Stimulated activated CD4-positive, alpha-beta T cell treated with anti-CD3 and anti-CD28 coated beads, Interleukin-1b, Interleukin-23, amount 100 ng/mL, for 48 hours (primary cell): Measurements from ENCODE around the gene MTUS2.

Experiments used
- DNase-seq: peaks from one replicate; pipeline ENCODE4 v3.0.0-alpha.2; 2020

MTUS2 gene

GRCh38 chr13:29039212-29039611, 219.1 kb downstream of the MTUS2 start:
- DNase-seq, result no peak

GRCh38 chr13:29046588-29046987, 226.4 kb downstream of the MTUS2 start:
- DNase-seq, result no peak

GRCh38 chr13:29049524-29049923, 229.4 kb downstream of the MTUS2 start:
- DNase-seq, result no peak

GRCh38 chr13:29050719-29051118, 230.6 kb downstream of the MTUS2 start:
- no peak for DNase-seq

- no peak for DNase-seq
Measured at GRCh38 chr13:29059800-29060199, 239.7 kb downstream of the MTUS2 start.

GRCh38 chr13:29065142-29065541, 245.0 kb downstream of the MTUS2 start:
- DNase-seq, result no peak

- DNase-seq, result no peak
Measured at GRCh38 chr13:29067306-29067945, 247.3 kb downstream of the MTUS2 start.

GRCh38 chr13:29073755-29074154, 253.6 kb downstream of the MTUS2 start:
- DNase-seq, result no peak

- no peak for DNase-seq
Measured at GRCh38 chr13:29077051-29077813, 257.1 kb downstream of the MTUS2 start.

GRCh38 chr13:29081036-29081435, 260.9 kb downstream of the MTUS2 start:
- DNase-seq, result no peak

GRCh38 chr13:29081697-29082440, 261.7 kb downstream of the MTUS2 start:
- no peak for DNase-seq

- DNase-seq, result no peak
Measured at GRCh38 chr13:29099781-29100406, 279.8 kb downstream of the MTUS2 start.

GRCh38 chr13:29100758-29101157, 280.6 kb downstream of the MTUS2 start:
- DNase-seq, result no peak

- no peak for DNase-seq
Measured at GRCh38 chr13:29101409-29101808, 281.3 kb downstream of the MTUS2 start.

GRCh38 chr13:29101905-29102304, 281.8 kb downstream of the MTUS2 start:
- DNase-seq, result no peak

- no peak for DNase-seq
Measured at GRCh38 chr13:29103065-29103800, 283.1 kb downstream of the MTUS2 start.

- DNase-seq, result no peak
Measured at GRCh38 chr13:29104461-29104860, 284.3 kb downstream of the MTUS2 start.

GRCh38 chr13:29105779-29106178, 285.6 kb downstream of the MTUS2 start:
- no peak for DNase-seq

GRCh38 chr13:29106651-29107050, 286.5 kb downstream of the MTUS2 start:
- no peak for DNase-seq

- DNase-seq, result no peak
Measured at GRCh38 chr13:29108068-29108786, 288.1 kb downstream of the MTUS2 start.

- no peak for DNase-seq
Measured at GRCh38 chr13:29109987-29110386, 289.8 kb downstream of the MTUS2 start.

GRCh38 chr13:29111446-29111845, 291.3 kb downstream of the MTUS2 start:
- no peak for DNase-seq
